GM13977 (cell line): ENCODE measurements around the gene SGIP1.

Experiments used
- DNase-seq: peaks from one replicate; pipeline ENCODE4 v3.0.0; 2012; ENCODE audit warnings: low spot score
- CTCF ChIP-seq: IDR thresholded peaks from 2 replicates; pipeline ENCODE4 v1.5.1; 2012; ENCODE audit warnings: mild to moderate bottlenecking, control low read depth; ENCODE audit not compliant: insufficient read depth; ENCODE audit errors: extremely low read depth, missing control alignments
- in situ Hi-C: fragments of 300-500 bp; cut with MboI; formaldehyde crosslinking; loops from one replicate; pipeline ENCODE4 v1.12.0; 2022; ENCODE audit warnings: low sequenced_read_pairs, low pct_unique_long_range_greater_than_20kb, mixed read lengths, inconsistent platforms; ENCODE audit not compliant: unreplicated experiment

Gene SGIP1

GRCh38 chr1:66770694-66771093 is 236.7 kb downstream of the SGIP1 start:
- in situ Hi-C loops: loop anchor here (25.0 kb wide), 1 partner anchor 717 kb away; no protein-coding TSS in a partner anchor

GRCh38 chr1:66773227-66773626 is 239.3 kb downstream of the SGIP1 start:
- in situ Hi-C loops: loop anchor here (25.0 kb wide), 1 partner anchor 714 kb away; no protein-coding TSS in a partner anchor
- DNase-seq: no peak
- no peak for TF ChIP-seq CTCF

More at GRCh38 chr1:66770694-66771093, 236.7 kb downstream of the SGIP1 start:
- TF ChIP-seq CTCF: no peak
- DNase-seq: no peak

- DNase-seq: no peak
- in situ Hi-C loops: loop anchor here (25.0 kb wide), 1 partner anchor 713 kb away; no protein-coding TSS in a partner anchor
- no peak for TF ChIP-seq CTCF
These were observed 240.5 kb downstream of the SGIP1 start for GRCh38 chr1:66774438-66774837.

GRCh38 chr1:66775646-66776045 is 241.7 kb downstream of the SGIP1 start:
- DNase-seq: no peak
- no peak for TF ChIP-seq CTCF
- in situ Hi-C loops: no loop called here

GRCh38 chr1:66777831-66778230 is 243.9 kb downstream of the SGIP1 start:
- in situ Hi-C loops: no loop called here
- no peak for DNase-seq
- TF ChIP-seq CTCF: no peak

- DNase-seq: no peak
- no peak for TF ChIP-seq CTCF
These were observed 244.3 kb downstream of the SGIP1 start for GRCh38 chr1:66778266-66778665.

GRCh38 chr1:66778969-66779368 is 245.0 kb downstream of the SGIP1 start:
- DNase-seq: no peak
- in situ Hi-C loops: no loop called here
- TF ChIP-seq CTCF: no peak

More at GRCh38 chr1:66778266-66778665, 244.3 kb downstream of the SGIP1 start:
- in situ Hi-C loops: no loop called here
